ENCODE measurements around the gene EML3. TPM values are rescaled to one million over a fixed set of nuclear protein-coding genes. Genes with fewer than 3 reads are reported as not detected.

EML3 gene
- total RNA-seq, 1 donor from 2014 or later = 91.1 TPM

- Histone ChIP-seq H3K27me3 (no peaks in the 10 kb centered on the region), H3K9me3 (no peaks in the 10 kb centered on the region), H3K4me3 (no peak overlapping the region), H3K4me1 (peaks cover 62% of the 10 kb centered on the region), H3K27ac (peak overlapping the region; percentile 36), H3K36me3 (peaks cover 54% of the 10 kb centered on the region)
- intact Hi-C loops (cut with DNase I) = no loop called here
- ATAC-seq (no peak), DNase-seq (no peak)
- TF ChIP-seq CTCF (IDR thresholded peaks at IDR 0.05) = no peak
Measured at GRCh38 chr11:62559204-62559603, 53.4 kb downstream of the EML3 start.

GRCh38 chr11:62558669-62559068 is 53.9 kb downstream of the EML3 start:
- ATAC-seq = no peak
- intact Hi-C loops (cut with DNase I) = no loop called here

GRCh38 chr11:62556875-62557631 is 55.5 kb downstream of the EML3 start:
- intact Hi-C loops (cut with DNase I) = no loop called here
- peaks cover 84% of the 10 kb centered on the region for H3K4me1 ChIP-seq

More at GRCh38 chr11:62558669-62559068, 53.9 kb downstream of the EML3 start:
- peaks cover 49% of the 10 kb centered on the region for H3K36me3 ChIP-seq
- peak overlapping the region; percentile 17 for H3K27ac ChIP-seq
- H3K4me3 ChIP-seq = no peak overlapping the region
- H3K9me3 ChIP-seq = no peaks in the 10 kb centered on the region
- H3K27me3 ChIP-seq = no peaks in the 10 kb centered on the region
- DNase-seq = no peak
- no peak for TF ChIP-seq CTCF (IDR thresholded peaks at IDR 0.05)
- peaks cover 67% of the 10 kb centered on the region for H3K4me1 ChIP-seq

GRCh38 chr11:62556108-62556874 is 56.3 kb downstream of the EML3 start:
- Histone ChIP-seq H3K27ac (peak overlapping the region; percentile 98), H3K27me3 (no peaks in the 10 kb centered on the region), H3K36me3 (peaks cover 26% of the 10 kb centered on the region), H3K4me3 (peak overlapping the region; percentile 15), H3K4me1 (peaks cover 91% of the 10 kb centered on the region), H3K9me3 (no peaks in the 10 kb centered on the region)
- peak; percentile 73 for ATAC-seq
- intact Hi-C loops (cut with DNase I) = no loop called here
- no peak for TF ChIP-seq CTCF (IDR thresholded peaks at IDR 0.05)
- peak; percentile 93 for DNase-seq

More at GRCh38 chr11:62556875-62557631, 55.5 kb downstream of the EML3 start:
- no peak for ATAC-seq
- DNase-seq = no peak
- Histone ChIP-seq H3K9me3 (no peaks in the 10 kb centered on the region), H3K27ac (peak overlapping the region; percentile 98), H3K27me3 (no peaks in the 10 kb centered on the region), H3K36me3 (peaks cover 32% of the 10 kb centered on the region), H3K4me3 (peak overlapping the region; percentile 15)
- no peak for TF ChIP-seq CTCF (IDR thresholded peaks at IDR 0.05)

- Histone ChIP-seq H3K4me3 (peak overlapping the region; percentile 15), H3K36me3 (peaks cover 22% of the 10 kb centered on the region), H3K9me3 (no peaks in the 10 kb centered on the region), H3K4me1 (peaks cover 90% of the 10 kb centered on the region), H3K27ac (peak overlapping the region; percentile 98), H3K27me3 (no peaks in the 10 kb centered on the region)
- DNase-seq = no peak
- ATAC-seq = peak; percentile 37
- intact Hi-C loops (cut with DNase I) = no loop called here
- no peak for TF ChIP-seq CTCF (IDR thresholded peaks at IDR 0.05)
Measured at GRCh38 chr11:62555464-62556107, 57.0 kb downstream of the EML3 start.
